SHP77 (cell line): ENCODE data around the gene HAGHL.
A peak's percentile ranks its signal among the peaks of the same experiment; 100 is the strongest.
"Not testable (repeated sequence)": the region's sequence is repeated elsewhere in the genome, so short reads cannot be mapped to it uniquely, and the experiment has no call there.

ENCODE experiments used
- DNase-seq, 2 experiments: peaks; one replicate each; lab custom pipeline; 2025; lab: John Stamatoyannopoulos, UW

Gene HAGHL

DNA sequence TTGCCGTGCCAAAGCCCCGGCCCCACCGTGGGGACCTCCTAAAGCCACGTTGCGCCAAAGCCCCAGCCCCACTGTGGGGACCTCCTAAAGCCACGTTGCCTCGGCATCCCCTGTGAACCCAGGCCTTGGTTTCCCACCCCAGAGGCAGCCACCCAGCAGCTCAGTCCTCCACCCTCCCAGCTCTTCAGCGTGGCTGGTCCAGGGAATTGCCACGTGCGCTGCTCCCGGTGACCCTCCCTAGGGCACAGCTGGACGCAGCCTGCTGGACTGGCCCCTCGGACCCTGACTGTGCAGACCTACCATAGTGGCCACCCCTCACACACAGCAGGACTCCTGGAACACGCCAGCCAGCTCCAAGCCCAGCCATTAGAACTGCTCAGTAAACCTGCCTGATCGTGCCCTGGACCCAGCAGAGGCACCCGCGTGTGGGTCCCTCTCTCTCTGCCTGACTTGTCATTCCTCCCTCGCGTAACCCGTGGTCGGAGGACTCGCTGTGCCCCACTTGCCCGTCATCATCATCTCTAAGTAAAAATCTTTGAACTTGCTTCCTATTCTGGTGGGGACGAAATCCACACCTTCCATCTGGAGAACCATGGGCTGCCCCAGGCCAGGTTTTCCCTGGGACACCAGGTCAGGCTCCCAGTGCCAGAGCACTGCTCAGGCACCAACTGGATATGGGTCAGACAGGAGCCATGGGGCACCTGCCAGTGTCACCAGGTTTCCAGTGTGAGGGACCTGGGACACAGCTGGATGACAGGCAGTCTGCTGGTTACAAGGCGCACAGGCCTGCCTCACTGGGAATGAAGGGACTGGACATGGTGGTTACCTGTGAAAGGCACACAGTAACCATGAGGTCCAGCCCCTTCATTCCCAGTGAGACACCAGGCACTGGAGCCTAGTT is 8.3 kb downstream of the HAGHL start:
- no peak for DNase-seq

DNA sequence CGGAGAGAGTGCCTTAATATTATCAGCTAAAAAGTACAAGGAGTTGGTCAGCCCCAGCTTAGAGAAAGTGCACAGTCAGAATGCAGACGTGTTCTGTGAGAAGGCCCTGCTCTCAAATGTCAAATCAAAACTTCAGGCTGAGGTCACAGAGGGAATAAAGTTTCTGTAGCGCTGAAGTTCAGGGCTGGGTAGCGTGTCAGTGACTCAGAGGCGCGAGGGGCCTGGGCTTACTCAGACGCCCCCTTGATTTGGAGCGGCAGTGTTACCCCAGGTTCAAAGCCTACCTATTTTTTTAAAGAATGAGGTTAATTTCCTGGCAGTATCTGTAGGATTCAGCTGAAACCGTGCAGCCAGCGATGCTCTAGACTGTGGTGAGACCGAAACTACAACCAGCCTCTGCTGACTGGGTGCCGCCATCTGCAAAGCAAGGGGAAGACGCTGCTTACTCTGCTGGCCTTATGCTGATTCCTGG is 9.1 kb downstream of the HAGHL start:
- DNase-seq = no peak

- DNase-seq = no peak
Measured at GRCh38 chr16:736936-737481, 10.1 kb downstream of the HAGHL start.

DNA sequence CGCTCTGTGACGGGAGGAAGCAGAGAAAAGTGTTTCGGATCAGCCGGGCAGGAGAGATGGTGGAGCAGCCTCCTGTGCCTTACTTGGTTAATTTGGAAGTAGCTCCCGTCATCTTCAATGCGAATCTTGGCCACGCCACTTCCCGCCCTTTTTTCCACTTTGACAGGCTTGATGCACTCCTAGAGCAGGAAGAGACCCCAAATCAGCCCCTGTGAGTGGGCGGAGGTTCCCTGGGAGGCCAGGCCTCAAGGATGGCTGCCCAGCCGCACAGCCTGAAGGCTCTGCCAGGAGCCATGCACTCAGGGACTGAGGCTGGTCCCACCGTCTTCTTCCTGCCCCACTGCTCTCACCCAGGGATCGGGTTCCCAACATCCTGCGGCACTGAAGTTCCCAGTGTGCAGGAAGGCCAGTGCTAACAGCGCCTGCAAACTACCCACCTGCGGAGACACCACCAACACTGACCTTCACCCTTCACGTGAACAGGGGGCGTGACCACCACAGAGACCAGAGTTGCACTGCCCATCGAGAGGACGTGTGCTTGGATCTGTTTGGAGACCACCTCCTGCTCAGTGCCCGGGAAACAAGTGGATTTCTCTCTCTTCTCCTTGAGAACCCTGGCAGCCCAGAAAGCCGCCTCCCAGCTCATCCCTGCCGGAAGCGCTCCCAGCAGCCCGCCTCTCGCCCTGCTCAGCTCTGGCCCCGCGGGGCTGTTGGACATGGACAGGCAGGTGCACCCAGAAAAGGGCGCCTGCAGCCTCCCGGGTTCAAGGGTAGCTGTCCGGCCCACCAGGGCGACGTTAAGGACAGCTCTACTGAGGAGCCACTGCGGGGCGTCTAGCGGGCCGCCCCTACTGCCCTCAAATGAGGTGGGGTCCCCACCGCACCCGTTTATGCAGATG is 12.9 kb downstream of the HAGHL start:
- DNase-seq = no peak

DNA sequence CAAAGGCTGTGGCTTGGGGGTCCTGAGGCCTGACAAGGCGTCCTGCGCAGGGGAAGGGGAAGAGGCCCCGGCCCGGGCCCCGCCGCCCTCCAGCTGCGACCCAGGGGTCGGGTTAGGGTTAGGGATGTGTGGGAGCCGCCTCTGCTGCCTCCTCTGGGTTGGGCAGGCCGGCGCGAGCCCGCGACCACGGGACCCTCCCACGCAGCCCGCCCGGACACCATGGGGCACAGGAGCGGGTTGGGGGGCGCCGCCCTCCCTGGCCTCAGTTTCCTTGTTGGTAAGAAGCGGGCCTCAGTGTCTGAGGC is 13.5 kb downstream of the HAGHL start:
- no peak for DNase-seq

DNA sequence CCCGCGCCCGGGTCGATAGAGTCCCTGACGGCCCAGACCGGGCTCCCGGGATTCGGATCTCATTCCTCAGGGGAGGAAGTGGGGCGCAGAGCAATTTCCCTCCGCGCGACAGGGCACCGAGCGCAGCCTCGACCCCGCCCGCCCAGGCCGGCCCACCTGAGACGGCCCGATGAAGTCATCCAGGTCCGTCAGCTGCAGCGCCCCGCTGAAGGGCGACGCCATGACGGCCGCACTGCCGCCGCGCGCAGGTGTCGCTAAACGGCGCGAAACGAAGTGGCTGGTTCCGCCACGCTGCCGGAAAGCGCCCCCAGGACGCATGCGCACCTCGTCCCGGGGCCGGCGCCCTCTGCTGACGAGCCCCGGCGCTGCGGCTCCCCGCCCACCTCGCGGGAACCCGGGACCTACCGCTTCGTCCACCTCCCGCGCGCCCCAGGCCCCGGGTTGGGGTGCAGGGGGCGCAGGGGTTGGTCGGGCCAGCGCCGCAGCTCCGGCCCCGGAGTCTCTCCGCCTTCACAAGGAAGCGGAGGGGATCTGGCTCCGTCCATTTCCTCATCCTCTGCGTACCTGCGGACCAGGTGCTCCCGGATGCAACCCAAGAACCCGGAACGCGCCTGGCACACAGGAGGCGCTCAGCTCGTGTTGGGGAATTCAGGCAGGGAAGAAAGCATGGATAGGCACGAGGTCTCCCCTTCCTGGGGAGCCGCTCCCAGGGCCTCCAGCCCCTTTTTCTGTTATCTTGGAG is 14.0 kb downstream of the HAGHL start, which contains the start of gene CIAO3:
Gene CIAO3 (minus strand): TSS at position 234 of the 742 bp plus-strand sequence. CDS start 12 bp downstream, at position 222.
- DNase-seq = peak; percentile 69 to 76

DNA sequence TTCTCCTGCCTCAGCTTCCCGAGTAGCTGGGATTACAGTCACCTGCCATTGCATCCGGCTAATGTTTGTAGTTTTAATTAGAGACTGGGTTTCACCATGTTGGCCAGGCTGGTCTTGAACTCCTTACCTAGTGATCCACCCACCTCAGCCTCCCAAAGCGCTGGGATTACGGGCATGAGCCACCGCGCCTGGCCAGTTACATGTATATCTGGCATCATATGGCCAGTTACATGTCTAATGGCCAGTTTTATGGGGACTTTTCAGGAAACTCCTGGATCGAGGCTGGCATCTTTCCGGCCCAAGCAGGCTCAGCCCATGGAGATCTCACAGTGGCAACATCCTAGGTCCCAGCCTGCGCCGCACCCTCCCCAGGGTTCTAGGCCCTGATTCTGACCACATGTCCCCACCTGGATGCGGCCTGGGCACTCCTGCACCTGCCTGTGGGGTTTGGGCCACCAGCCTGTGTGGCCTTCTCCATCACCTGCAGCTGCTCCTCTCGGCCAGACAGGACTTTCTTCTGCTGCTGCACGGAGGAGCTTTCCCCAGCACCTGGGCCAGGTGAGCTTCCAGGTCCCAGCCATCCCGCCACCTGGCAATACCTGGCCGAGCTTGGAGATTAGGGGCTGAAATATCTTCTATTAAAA is 15.2 kb downstream of the HAGHL start:
- DNase-seq = no peak

GRCh38 chr16:742894-743293 is 16.0 kb downstream of the HAGHL start:
- not testable (repeated sequence) for DNase-seq

- no peak for DNase-seq
Measured at GRCh38 chr16:743794-744500, 17.0 kb downstream of the HAGHL start.

GRCh38 chr16:745739-746138 is 18.8 kb downstream of the HAGHL start:
- DNase-seq = peak in 1 of 2 experiments; percentile 23

DNA sequence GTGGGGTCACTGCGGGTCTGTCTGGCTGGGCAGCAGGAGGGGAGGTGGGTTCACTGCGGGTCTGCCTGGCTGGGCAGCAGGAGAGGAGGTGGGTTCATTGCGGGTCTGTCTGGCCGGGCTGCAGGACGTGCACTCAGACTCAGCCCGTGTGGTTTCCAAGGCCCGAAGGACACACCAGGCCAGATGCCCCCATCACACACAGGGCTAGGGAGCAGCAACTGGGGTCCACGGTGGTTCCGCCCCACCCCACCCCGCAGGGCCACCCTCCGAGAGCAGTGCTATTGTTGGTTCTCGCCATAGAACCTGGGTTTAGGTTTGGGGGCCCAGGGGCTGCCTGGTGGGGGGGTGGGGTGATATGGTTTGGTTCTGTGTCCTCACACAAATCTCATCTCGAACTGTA is 19.7 kb downstream of the HAGHL start:
- no peak for DNase-seq

- DNase-seq = no peak
Measured at GRCh38 chr16:747978-748746, 21.3 kb downstream of the HAGHL start.

DNA sequence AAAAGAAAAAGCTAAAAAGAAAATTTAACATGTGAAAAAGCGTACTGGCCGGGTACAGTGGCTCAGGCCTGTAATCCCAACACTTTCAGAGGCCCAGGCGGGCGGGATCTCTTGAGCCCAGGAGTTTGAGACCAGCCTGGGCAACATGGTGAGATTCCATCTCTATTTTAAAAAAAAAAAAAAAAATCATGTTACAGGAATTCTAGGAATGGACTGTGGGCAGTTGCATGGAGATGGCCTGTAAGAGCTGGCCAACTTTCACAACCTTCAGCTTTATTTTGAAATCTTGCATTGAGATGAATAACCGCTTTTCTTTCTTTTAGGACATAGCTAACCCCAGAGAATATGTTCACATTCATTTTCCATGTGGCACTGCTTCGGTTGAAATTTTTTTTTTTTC is 22.1 kb downstream of the HAGHL start:
- DNase-seq = no peak

GRCh38 chr16:750485-750884 is 23.6 kb downstream of the HAGHL start:
- DNase-seq = no peak

DNA sequence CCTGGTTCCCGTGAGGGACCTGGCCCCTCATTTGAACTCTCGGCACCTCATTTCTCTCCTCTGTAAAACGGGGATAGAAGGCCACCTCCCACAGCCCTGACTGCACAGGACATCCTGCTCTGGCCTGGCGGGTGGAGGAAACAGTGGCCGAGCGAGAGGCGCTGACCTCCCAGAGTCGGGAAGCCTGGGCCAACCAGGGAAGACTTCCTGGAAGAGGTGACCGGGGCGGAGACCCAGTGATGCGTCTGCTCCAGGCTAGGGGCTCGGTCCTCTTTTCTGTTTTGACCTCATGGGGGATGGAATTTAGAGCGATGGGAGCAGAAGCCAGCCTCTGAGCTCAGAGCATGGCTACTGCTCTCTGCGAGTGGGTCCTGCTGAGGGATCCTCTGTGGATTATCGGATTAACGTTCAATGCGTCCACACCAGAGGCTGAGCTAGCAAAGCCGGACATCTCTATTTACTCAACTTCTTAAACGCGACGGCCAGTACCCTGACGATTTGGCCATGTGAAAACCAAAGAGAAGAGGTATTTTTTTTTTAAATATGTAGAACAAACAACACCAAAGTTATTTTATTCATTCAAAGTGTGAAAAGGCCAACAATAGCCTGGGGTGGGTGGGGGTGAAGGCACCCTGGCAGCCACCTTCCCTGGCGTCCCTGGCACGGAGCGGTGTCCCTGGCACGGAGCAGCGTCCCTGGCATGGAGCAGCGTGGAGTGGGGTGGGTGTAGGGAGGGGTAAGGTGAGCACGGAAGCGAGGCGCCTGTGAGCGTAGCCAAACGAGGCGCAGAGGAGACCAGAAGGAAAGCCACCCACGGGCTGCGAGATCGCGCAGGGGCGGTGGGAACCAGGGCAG is 24.5 kb downstream of the HAGHL start:
- DNase-seq = no peak

GRCh38 chr16:752007-752312 is 25.1 kb downstream of the HAGHL start:
- no peak for DNase-seq

DNA sequence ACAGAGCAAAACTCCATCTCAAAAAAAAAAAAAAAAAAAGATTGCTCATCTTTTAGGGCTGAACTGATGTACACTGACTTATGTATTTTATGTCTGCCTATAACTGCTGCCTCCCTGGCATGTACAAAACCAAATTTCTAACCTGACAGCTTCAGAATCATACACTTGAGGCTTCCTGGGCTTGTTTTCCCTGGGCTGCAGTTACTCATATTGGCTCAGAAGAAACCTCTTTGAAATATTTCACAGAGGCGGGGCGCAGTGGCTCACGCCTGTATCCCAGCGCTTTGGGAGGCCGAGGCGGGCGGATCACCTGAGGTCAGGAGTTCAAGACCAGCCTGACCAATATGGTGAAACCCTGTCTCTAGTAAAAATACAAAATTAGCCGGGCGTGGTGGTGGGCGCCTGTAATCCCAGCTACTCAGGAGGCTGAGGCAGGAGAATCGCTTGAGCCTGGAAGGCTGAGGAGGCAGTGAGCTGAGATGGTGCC is 27.3 kb downstream of the HAGHL start:
- not testable (repeated sequence) for DNase-seq

- DNase-seq = no peak
Measured at GRCh38 chr16:754656-755055, 27.8 kb downstream of the HAGHL start.

DNA sequence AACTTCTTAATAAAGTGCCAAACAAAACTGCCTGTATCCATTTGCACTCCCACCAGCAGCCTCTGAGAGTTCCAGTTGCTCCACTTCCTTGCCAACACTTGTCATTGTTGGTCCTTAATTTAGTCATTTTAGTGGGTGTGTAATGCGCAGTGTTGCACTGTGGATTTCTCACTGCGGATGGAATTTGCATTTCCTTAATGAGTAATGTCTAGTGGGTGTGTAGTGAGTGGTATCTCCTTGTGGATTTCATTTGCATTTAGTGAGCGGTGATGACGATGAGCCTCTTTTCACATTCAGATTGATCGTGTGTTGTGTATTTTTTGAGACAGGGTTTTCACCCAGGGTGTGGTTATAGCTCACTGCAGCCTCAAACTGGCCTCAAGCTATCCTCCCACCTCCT is 29.5 kb downstream of the HAGHL start:
- DNase-seq = no peak
